Stimulated activated CD4-positive, alpha-beta T cell treated with anti-CD3 and anti-CD28 coated beads, Interleukin-4, amount 100 ng/mL, for 1 hour (primary cell): ENCODE results near the gene TMEM59L.
A peak's percentile ranks its signal among the peaks of the same experiment; 100 is the strongest.
"Not testable (repeated sequence)": the region's sequence is repeated elsewhere in the genome, so short reads cannot be mapped to it uniquely, and the experiment has no call there.

Experiments
- DNase-seq: peaks from one replicate; pipeline ENCODE4 v3.0.0-alpha.2; 2020

Gene TMEM59L

DNA sequence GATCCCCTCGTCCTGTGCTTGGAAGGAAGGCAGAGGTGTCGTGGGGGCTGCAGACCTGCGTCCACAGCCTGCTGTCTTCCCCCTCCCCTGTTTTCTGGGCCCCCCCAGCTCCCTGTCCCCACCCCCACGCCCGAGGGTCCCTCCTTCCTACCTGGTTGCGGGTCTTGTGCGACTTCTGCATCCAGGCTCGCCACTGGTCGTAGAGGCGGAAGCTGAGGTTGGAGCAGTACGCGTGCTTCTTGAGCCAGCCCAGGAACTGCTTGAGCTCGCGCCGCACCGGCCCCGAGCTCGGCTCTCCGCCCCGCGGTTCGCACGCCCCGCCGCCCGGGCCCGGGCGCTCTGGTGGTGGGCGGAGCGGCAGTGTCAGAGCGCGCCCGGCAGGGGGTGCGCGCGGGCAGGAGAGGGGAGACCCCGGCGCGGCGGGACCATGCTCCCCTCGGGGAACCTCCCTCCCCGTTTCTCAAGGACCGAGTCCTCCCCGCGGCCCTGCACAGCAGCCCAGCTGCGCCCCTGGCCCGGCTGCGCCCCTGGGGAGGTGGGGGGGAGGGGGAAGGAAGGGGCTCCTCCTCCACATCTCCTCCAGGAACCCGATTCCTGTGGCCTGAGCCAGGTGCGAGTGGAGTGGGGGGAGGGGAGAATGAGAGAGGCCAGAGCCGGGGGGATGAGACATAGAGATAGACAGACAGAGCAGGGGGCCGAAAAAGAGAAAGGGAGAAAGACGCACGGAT is 18.4 kb upstream of the TMEM59L start:
- peak; percentile 79 for DNase-seq

DNA sequence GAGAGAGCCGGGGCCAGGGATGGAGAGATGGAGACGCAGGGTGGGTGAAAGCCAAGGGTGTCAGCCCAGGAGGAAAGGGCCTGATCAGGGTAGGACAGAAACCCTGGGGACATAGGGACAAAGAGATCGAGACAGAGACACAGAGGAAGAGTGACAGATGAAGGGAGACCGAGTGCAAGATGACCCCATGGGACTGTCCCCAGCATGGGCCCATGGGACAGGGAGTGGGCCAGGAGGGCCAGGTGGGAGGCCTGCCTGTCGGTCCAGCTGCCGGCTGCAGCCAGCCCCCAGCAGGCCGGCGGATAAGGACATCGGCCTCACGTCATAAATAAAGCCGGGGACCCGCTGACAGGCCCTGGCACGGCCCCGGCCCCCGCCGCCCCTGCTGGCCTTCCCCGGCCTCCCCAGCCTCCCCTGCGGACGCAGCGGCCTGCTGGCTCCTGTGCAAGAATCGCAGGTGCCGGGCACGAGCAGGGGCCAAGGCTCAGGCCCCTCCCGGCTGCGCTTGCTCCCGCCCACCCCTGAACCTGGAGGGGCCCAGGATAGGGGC is 17.8 kb upstream of the TMEM59L start:
- no peak for DNase-seq

DNA sequence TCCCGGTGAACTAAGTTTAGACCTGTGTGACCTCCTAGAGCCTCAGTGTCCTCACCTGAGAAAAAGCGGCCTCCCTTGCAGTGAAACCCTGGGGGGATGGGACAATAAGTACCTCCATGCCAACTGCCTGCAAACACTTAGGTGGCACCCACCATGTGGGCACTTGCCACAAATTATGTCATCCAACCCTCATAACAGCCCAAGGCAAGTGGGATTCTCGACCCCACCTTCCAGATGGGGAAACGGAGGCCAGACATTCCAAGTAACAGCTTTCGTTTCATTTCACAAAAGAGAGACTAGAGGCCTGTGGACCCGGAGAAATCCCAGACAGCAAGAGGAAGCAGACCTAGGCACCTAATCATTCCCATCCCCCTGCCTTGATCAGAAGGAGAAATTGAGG is 17.2 kb upstream of the TMEM59L start:
- no peak for DNase-seq

DNA sequence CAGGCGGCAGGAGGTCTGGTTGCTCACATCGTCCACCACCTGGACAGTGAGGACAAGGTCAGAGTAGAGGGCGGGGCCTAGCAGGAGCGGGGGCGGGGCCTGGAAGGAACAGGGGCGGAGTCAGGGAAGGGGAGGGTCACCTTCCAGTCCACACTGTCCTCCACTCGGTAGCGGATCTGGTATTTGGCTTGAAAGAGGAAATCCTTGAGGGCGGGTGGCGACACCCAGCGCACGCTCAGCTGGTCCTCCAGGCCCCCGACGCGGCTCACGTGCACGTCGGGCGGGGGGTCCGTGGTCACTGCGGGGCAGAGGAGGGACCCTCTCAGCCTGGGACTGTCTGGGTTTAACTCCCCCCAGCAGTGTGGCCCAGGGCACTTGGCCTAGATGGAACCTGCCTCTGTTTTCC is 15.9 kb upstream of the TMEM59L start:
- DNase-seq = no peak

DNA sequence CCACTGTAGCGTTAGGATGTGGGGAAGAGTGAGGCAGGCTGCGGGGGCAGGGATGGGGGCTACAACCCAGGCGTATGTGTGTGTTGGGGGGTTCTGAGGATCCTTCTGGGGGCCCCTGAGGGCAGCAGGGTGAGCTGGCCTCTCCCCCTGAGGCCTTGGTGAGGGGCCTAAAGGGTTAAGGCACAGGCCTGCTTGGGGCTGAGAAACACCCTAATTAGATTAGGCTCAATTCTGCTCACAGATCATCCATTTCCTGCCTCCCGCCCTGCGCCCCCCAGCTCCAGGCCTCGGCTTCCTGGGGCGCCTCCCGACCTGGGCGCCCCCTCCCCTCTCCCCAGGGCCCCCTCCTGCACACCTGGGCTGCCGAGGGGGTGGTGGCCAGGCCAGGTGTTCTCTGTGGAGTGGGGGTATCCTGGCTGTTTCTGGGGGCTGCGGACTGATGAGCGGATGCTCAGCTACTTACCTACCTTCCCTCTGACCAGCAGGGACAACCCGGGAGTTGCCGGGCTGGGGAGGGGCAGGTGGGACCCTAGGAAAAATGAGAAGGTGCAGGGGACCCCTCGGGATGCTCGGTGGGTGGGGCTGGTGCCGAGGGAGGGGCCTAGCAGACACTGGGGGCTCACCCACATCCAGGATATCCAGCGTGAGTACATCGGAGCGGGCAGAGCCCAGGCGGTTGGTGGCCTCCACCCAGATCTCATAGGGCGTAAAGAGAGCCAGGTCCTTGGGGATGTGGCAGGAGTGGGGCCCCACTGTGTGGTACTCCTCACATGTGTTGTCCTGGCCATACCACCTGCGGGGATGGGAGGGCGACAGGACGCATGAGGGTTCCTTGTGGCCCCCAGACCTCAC is 14.6 kb upstream of the TMEM59L start:
- no peak for DNase-seq

DNA sequence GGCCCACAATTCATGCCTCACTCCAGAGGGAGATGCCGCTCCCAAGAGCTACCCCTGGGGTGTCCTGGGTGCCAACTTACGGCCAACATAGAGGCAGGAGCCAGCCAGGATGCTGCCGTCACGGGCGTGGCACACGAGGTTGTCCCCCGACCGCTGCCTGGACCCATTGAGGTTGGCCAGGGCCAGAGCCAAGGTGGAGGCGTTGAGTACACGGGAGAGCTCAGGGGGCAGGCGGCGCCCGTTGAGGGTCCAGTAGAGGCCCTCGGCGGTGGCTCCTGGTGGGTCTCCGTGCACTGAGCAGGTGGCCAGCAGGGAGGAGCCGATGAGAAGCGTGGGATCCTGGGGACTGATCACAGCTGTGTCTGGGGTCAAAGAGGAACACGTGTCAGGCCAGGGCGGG is 13.2 kb upstream of the TMEM59L start:
- no peak for DNase-seq

DNA sequence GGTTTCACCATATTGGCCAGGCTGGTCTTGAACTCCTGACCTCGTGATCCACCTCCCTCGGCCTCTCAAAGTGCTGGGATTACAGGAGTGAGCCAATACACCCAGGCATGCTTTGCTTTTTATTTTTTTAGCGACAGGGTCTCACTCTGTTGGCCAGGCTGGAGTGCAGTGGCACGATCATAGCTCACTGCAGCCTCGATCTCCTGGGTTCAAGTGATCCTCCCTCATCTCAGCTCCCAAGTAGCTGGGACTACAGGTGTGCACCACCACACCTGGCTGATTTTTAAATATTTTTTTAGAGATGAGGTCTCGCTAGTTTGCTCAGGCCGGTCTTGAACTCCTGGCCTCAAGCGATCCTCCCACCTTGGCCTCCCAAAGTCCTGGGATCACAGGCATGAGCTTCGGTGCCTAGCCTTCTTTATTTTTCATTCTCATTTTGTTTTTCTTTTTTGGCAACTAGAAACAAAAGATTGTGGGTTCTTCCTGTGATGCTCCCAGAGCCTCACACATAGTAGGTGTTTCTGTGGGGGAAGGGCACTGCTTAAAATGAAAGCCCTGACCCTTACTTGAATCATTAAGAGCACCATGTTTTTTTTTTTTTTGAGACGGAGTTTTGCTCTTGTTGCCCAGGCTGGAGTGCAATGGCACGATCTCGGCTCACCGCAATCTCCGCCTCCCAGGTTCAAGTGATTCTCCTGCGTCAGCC is 11.8 kb upstream of the TMEM59L start:
- DNase-seq = not testable (repeated sequence)

DNA sequence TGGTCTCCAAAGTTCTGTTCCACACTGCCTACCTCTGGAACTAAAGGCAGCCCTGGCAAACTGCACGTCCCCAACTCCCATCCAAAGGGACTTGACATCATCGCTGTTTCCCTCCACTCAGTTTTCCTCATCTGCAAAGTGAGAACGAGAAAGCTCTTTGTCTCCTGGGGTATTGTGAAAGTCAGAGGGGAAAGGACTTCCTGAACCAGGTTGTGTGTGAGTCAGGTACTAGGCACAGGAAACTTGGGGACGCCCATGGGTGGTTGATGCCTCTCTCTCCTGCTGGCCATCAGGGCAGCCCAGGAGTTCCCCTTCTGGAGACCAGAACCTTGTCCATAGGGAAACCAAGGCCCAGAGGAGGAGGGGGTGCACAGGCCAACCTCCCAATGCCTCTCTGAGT is 10.8 kb upstream of the TMEM59L start:
- no peak for DNase-seq

DNA sequence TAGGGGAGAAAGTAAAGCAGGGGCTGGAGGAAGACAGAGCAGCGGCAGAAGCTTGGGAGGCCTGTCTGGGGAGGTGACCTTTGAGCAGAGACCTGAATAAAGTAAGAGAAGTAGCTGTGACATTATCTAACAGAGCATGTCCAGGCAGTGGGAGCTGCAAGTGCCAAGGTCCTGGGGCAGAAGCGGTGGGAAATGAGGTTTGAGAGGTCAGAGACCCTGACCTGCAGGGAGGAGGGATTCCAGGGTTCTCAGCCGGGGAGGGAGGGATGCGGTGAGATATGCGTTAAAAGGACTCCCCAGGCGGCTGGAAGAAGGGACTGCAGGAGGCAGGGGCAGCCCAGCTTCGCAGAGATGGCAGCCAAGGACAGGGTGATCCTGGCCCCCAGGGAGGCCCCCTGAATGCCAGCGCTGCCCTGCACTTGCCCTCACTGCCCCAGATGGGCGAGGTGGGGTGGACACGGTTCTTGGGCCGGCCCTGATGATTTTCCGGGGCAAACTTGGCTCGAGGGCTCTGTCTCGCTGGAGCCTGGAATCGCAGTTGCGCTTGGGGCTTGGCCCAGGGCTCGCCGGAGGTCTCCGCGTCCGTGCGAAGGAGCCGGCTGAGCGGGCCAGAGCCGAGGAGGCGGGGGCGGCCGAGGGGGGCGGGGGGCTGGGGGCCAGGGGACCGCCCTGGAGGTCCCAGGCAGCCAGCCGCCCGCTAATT is 9.3 kb upstream of the TMEM59L start:
- no peak for DNase-seq

DNA sequence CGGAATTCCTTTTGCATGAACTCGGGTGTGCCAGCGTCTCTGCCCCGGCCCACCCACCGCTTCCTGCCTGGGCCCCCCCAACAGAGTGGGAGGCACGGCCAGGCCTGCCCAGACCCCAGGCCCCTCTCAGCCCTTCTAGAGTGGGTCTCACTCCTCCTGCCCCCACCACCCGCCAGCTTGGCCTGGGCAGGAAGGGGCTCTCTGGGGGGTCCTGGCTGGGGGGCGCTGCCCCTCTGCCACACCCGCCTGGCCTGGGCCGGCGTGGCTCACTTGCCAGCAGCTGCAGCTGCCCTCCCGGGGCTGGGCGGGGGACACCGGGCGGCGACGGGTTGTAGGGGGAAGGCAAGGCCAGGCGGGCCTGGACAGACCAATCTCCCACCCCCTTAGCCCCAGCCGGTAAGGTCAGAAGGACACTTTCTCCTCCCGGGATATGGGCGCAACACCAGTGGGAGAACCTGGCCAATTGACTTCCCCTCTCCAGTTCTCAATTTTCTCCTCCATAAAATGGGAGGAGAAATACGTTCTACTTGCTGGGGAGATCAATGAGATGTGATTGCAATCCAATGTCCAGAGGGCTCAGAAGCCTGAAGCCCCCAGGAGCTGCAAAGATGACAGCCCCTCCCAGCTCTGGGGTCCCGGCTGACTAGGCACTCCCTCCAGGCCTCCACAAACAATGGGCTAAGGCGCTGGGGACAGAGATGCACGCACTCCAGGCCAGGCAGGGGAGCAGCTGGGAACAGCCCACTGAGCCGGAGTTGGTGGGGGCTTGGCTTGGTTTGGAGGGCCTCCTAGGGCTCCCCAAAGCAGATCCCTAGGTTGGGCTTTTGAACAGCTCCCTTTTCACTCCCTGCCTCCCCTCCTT is 8.5 kb upstream of the TMEM59L start:
- DNase-seq = no peak

DNA sequence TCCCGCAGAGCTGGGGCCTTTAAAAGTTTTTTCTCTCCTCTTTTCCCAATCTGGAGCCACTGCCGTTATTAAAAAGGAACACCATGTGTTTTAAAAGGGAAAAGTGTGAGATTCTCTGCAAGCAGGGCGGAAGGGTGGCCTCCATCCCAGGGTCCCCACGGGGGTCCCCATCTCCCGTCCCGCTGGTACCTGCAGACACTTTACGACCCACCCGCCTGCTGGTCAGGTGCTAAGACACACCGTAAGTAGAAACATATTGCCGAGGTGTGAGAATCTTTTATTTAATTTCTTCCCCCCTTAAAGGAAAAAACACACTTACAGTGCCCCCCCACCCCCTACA is 7.9 kb upstream of the TMEM59L start:
- no peak for DNase-seq

DNA sequence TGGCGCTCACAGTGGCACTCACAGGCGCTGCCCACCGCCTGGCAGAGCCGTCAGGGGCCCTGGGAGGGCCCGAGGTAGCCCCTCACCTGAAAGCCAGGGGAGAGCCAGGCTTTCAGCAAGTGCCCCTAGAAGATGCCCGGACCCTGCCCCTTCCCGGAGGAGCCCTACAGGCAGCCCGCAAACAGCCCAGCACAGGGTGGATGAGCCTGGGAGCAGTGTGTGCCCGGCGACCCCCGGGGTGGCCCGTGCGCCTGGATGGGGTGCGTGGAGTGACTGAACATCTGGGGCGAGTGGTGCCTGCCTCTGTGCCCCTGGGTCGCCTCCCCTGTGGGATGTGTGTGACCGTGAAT is 7.5 kb upstream of the TMEM59L start:
- no peak for DNase-seq

DNA sequence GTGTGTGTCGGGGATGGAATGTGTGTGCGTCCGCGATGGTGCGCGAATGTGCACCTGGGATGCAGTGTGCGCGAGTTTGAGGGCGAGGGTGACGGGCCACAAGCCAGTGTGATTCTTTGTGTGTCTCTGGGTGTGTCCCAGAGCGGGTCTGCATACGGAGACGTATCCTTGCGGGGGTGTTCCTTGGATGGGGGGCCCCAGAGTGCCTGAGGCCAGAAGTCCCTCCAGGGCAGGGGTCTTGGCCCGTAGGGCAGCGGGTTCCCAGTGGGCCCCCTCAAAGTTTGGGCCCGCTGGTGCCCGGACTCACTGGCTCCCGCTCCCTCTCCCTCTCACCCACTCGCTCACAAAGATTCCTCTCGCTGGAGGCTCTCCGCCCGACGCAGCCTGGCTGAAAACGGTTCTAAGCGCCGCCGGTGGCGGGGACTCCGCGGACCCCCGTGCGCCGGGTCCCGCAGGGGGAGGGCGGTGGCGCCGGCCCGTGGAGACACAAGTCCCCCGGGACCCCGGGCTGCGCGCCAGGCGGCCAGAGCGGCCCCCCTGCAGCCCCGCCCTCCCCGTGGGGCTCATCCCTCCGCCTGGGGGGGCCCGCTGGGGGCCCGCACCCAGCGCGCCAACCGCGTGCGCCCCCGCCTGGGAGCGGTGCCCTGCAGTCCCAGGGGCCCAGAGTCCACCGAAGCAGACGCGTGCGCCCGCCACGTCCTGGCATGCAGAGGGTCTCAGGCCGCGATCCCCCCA is 7.0 kb upstream of the TMEM59L start:
- no peak for DNase-seq

DNA sequence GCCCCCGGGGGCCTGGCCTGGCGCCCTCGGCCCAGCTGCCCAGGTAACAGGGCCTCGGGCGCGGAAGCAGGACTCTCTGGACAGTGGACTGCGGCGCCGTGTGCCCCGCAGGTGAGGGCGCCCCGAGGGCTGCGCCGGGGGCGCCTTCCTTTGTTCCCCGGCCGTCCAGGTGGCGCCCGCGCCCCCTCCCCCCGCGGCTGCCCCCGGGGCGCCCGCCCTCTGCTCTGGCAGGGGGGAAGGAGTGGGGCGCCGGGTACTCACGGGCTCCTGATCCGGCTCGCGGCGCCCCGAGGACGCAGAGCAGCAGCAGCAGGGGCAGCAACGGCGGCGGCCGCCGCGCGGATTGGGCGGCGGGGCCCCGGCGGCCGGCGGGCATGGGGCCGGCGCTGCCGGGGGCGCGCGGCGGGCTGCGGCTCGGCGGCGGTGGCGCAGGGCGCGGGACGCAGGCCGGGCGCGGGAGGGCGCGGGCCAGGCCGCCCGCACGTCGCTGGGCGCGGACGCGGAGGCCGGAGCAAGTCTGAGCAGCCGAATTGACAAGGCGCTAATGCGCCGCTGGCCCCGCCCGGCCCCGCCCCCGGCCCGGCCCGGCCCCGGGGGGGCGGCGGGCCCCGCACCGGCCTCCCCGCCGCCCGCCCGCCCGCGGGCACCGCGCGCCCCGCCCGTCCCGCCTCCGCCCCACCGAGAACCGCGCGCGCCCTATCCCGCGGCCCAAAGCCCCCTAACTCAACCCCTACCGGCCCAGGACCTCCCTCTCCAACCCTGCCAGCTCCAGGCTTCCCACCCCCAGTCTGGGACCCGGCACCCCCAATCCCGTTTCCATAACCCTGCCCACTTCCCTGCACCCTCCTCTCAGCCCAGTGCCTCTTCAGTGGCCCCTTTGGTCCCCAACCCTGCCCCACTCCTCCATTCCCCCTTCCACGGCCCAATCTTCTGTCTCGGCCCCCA is 6.1 kb upstream of the TMEM59L start, which contains the start of gene CRLF1:
Gene CRLF1 (minus strand): TSS at position 519 of the 945 bp plus-strand sequence. CDS start 143 bp downstream, at position 376.
- no peak for DNase-seq

DNA sequence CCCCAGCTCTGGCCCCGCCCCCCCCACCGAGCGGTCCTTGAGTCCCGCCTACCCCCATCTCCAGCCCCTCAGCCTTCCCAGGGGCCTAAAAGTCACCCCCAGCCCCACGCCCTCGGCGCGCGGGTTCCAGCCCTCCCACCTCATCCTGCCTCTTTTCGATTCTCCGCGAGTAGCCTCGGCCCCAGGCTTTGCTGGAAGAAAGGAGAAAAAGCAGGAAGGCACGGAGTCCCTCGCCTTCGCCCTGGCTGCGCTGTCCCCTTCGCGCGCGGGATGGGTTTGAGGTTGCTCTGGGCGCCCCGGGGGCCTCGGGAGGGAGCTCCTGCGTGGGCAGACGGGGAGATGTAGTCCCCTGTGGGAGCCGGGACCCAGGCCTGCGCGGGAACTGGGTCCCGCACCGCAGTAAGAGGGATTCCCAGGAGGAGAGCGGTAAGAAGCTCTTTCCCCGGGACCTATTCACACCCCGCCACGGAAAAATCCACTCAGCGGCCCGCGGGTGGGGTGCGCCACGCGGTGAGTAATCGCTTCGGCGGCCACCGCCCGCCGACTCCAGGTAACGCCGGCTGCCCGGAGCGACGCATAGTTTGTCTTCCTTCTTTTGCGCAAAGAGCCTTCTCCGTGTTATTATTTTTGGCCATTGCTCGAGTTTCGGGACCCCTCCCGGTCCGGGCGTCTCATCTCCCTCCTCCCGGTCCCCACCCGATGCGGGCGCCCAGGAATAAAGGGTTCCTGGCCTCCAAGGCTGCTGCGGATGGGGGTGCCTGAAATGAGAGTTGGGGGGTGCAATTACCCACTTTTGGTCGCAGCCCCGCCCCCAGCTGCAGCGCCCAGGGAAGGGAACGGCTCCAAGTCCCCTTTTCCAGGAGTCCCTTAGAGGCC is 5.2 kb upstream of the TMEM59L start:
- DNase-seq = no peak

DNA sequence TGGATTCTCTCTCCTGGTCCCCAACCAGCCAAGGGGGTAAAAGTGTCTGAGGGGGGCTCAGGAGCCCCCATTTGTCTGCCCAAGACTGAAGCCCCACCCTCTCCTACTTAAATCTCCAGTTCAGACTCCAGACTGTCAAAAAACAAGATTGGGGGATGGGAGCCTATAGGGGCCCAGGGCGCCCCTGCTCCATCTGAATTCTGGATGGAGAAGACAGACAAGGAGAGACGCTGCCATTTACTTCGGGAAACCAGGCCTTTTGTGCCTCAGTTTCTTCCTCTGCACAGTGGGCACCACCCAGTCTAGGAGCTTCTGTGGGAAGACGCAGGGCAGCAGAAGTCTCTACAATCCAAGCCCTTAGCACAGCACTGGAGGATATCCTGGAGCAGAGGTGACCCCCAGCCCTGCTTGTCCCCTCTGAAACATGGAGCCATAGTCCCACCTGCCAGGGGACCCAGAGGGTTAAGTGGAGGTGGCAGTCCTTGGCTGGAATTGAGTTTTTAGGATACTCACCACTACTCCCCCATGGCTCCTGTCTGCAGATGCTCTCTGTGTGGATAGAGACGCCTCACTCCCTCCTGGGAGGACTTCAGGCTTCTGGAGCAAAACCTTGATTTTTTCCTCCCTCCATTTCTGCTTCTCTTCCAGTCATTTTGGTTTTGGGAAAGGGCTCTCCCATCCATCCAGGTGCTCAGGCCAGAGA is 4.4 kb upstream of the TMEM59L start:
- DNase-seq = no peak

DNA sequence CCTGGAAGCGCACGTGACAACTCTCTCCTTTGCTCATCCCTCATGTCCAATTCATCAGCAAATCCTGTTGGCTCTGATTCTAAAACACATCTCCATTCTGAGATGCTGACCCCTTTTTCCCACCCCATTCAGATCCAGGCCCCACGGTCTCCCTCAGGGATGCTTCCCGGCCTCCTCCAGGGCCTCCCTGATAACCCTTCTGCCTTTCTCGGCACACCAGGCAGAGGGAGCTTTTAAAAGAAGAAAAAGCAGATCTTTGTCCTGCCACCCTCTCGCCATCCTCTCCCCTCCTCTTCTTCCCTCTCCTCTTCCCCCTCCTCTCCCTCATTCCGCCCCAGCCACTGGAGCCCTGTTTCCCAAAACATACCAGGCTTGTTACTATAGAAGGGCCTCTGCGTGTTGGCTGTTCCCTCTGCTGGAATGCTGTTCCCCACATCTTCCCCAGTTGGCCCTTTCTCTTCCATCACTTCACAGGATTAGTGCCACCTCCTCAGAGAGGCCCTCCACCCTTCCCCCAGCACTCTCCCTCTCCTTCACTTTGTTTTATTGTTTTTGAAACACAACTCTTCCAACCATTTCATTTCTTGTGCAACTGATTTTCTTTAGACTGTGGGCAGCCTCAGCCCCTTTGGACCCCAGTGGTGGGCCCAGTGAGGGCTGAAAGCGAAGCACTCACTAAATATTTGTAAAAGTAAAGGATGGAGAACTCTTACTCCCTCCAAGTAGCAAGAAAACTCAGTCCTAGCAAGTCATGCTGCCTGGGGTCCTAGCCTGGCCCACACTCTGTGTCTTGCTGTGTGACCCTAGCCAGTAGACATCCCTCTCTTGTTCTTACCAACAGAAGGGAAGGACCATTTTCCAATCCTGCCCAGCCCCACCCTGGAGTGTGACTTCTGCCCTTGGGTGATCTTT is 3.6 kb upstream of the TMEM59L start:
- DNase-seq = no peak
